ENCODE measurements around the gene CXCL16.

CXCL16 gene

DNA sequence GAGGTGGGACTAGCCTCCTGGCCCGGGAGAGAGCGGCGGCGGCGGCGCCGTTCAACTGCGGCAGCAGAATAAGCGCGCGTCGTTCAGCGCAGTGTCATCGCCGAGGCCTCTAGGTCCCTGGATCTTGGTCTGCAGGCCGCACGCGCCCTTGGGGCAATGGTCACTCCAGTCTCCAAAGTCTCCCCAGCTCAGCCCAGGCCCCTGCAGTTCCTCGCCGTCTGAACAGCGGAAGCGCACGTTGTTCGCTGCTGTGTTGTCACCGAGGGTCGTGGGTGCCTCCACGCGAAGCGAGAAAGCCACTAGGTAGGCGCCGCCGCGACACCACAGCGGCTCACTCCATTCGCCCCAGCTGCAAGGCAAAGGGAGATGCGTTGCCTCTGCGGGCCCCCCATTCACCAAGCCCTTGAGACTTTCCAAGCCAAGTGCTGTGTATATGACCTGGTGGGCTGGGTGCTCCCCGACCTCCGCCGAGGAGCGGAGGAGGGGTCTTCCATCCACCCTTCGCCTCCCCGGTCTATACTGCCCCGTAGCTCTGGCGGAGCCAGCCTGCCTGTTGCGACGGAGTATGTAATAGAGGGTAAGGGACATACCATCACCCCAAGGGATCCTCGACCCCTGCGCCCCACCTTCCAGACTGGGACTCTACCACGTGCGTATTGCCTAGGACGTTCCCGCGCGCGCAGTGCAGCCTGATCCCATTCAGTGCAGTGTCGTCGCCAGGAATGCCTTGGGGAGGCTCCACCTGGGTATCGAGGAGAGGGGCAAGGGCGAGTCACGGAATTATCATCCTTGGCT lies 45.8 kb upstream of the CXCL16 start:
- TF ChIP-seq, protein P1, sequence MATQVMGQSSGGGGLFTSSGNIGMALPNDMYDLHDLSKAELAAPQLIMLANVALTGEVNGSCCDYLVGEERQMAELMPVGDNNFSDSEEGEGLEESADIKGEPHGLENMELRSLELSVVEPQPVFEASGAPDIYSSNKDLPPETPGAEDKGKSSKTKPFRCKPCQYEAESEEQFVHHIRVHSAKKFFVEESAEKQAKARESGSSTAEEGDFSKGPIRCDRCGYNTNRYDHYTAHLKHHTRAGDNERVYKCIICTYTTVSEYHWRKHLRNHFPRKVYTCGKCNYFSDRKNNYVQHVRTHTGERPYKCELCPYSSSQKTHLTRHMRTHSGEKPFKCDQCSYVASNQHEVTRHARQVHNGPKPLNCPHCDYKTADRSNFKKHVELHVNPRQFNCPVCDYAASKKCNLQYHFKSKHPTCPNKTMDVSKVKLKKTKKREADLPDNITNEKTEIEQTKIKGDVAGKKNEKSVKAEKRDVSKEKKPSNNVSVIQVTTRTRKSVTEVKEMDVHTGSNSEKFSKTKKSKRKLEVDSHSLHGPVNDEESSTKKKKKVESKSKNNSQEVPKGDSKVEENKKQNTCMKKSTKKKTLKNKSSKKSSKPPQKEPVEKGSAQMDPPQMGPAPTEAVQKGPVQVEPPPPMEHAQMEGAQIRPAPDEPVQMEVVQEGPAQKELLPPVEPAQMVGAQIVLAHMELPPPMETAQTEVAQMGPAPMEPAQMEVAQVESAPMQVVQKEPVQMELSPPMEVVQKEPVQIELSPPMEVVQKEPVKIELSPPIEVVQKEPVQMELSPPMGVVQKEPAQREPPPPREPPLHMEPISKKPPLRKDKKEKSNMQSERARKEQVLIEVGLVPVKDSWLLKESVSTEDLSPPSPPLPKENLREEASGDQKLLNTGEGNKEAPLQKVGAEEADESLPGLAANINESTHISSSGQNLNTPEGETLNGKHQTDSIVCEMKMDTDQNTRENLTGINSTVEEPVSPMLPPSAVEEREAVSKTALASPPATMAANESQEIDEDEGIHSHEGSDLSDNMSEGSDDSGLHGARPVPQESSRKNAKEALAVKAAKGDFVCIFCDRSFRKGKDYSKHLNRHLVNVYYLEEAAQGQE (IDR thresholded peaks at IDR 0.05; ENCODE audit: low read depth), result no peak
- TF ChIP-seq CREB1 (IDR thresholded peaks at IDR 0.05; ENCODE audit: low read depth) (no peak), YY1 (IDR thresholded peaks at IDR 0.05; ENCODE audit: low read depth) (no peak), TAF1 (IDR thresholded peaks at IDR 0.05; ENCODE audit: low read depth) (no peak), TCF12 (IDR thresholded peaks at IDR 0.05; ENCODE audit: low read depth) (no peak), ZBTB7A (IDR thresholded peaks at IDR 0.05; ENCODE audit: low read depth) (no peak), FOXM1 (IDR thresholded peaks at IDR 0.05; ENCODE audit: borderline replicate concordance, low read depth) (no peak)
- TF ChIP-seq, protein P2, sequence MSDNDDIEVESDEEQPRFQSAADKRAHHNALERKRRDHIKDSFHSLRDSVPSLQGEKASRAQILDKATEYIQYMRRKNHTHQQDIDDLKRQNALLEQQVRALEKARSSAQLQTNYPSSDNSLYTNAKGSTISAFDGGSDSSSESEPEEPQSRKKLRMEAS (IDR thresholded peaks at IDR 0.05), result no peak
- TF ChIP-seq, protein P3, sequence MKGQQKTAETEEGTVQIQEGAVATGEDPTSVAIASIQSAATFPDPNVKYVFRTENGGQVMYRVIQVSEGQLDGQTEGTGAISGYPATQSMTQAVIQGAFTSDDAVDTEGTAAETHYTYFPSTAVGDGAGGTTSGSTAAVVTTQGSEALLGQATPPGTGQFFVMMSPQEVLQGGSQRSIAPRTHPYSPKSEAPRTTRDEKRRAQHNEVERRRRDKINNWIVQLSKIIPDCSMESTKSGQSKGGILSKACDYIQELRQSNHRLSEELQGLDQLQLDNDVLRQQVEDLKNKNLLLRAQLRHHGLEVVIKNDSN (IDR thresholded peaks at IDR 0.05), result no peak

DNA sequence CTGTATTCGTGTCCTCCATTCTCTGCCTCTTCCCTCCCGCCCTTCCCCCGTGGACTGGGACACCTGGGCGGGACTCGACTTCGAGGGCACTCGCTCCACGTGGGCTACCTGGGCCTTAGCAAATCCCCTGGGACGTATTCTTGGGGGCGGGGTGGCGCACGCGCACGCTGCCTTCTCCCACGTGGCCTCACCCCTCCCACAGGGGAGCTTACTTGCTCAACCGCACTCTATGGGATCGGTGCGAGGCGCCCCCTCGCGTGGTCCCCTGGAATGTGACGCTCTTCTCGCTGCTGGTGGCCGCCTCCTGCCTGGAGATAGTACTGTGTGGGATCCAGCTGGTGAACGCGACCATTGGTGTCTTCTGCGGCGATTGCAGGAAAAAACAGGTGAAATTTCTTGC lies 42.9 kb upstream of the CXCL16 start:
- TF ChIP-seq, protein P2 (IDR thresholded peaks at IDR 0.05), result peak; percentile 46; the same call in 1 of the 2 replicates
- no peak for TF ChIP-seq FOXM1 (IDR thresholded peaks at IDR 0.05; ENCODE audit: borderline replicate concordance, low read depth)

DNA sequence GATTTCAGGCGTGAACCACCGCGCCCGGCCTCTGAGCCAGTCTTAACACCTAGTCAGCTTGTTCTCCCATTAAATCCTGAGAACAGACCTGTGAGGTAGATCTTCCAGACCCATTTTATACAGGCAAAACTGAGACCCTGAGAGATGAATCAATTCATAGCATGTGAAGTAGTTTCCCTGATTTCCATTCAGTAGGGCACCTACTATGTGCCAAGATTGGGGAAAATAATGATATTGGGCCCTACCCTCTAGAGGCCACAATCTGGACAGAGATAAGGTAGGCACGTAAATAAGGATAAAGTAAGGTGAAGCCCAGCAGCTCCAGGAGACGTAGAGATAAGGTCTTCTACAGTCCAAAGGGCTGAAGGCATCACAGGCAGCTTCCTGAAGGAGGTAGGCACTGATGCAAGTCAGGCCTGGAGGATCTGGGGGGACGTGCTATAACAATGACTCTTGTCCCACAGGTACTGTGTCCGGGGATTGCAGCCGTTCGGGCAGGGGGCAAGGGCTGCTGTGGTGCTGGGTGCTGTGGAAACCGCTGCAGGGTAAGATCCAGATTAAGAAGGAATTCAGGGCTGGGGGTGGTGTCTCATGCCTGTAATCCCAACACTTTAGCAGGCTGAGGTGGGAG lies 40.7 kb upstream of the CXCL16 start:
- TF ChIP-seq, protein P1 (IDR thresholded peaks at IDR 0.05; ENCODE audit: low read depth), result no peak
- TF ChIP-seq EGR1 (IDR thresholded peaks at IDR 0.05) (no peak), RAD21 (IDR thresholded peaks at IDR 0.05; ENCODE audit: low read depth) (no peak), NFIC (IDR thresholded peaks at IDR 0.05) (no peak), ZBTB7A (IDR thresholded peaks at IDR 0.05; ENCODE audit: low read depth) (no peak)

DNA sequence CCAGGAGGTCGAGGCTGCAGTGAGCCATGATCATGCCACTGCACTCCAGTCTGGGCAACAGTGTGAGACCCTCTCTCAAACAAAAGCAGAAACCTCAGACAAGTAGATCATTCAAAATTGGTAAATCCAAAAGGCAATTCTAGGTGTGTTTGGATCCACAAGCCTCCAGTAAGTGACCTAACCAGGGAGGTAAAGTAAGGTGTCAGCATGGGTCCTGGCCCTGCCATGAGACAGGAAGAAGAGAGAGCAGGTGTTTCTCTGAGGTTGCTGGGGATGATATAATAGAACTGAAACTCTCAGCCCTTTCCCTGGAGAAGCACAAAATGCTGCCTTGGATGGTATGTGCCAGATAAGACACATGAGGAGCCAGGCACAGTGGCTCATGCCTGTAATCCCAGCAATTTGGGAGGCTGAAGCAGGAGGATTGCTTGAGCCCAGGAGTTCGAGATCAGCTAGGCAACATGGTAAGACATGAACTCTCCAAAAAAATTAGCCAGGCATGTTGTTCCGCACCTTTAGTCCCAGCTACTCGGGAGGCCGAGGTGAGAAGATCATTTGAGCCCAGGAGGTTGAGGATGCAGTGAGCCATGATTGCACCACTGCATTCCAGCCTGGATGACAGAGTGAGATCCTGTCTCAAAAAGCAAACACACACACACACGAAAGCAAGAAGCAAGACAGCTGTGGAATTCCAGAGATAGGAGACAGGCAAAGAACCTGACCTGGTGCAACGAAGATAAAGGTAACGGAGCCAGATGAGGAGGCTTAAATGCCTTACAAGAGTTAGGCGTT lies 38.4 kb upstream of the CXCL16 start:
- TF ChIP-seq, protein P1 (IDR thresholded peaks at IDR 0.05; ENCODE audit: low read depth), result no peak
- no peak for TF ChIP-seq TEAD4 (IDR thresholded peaks at IDR 0.05)
- no peak for TF ChIP-seq CEBPB (IDR thresholded peaks at IDR 0.05)
- TF ChIP-seq, protein P2 (IDR thresholded peaks at IDR 0.05), result no peak

DNA sequence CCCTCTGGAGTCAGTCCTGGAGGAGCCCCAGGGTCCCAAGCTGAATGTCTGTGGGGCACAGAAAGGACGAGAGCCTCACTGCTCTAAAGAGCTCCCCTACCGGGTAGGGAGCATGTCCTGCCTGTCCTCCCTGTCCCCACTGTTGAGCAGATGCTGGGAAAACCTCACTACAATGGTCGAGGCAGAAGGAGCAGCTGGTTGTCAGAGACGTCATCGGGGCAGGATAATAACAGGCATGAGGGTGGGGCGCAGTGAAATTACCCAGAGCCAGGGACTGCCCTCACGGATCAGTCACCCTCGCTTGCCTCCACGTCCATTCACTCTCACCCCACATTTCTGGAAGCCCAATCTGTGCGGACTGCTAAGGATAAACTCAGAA lies 32.5 kb upstream of the CXCL16 start:
- no peak for TF ChIP-seq YY1 (IDR thresholded peaks at IDR 0.05; ENCODE audit: low read depth)
- TF ChIP-seq EP300 (IDR thresholded peaks at IDR 0.05; ENCODE audit: borderline replicate concordance), result no peak
- TF ChIP-seq, protein P1 (IDR thresholded peaks at IDR 0.05; ENCODE audit: low read depth), result no peak
- no peak for TF ChIP-seq FOXM1 (IDR thresholded peaks at IDR 0.05; ENCODE audit: borderline replicate concordance, low read depth)
- TF ChIP-seq TEAD4 (IDR thresholded peaks at IDR 0.05), result no peak
- TF ChIP-seq NFIC (IDR thresholded peaks at IDR 0.05), result no peak
- TF ChIP-seq RAD21 (IDR thresholded peaks at IDR 0.05; ENCODE audit: low read depth), result no peak
- TF ChIP-seq, protein P3 (IDR thresholded peaks at IDR 0.05), result no peak
- TF ChIP-seq TAF1 (IDR thresholded peaks at IDR 0.05; ENCODE audit: low read depth), result no peak
- no peak for TF ChIP-seq CEBPB (IDR thresholded peaks at IDR 0.05)
- no peak for TF ChIP-seq TCF12 (IDR thresholded peaks at IDR 0.05; ENCODE audit: low read depth)
- no peak for TF ChIP-seq ZBTB7A (IDR thresholded peaks at IDR 0.05; ENCODE audit: low read depth)
- TF ChIP-seq EGR1 (IDR thresholded peaks at IDR 0.05), result no peak
- TF ChIP-seq CREB1 (IDR thresholded peaks at IDR 0.05; ENCODE audit: low read depth), result no peak
- TF ChIP-seq, protein P2 (IDR thresholded peaks at IDR 0.05), result no peak
